Liver (tissue), 3 donors: ENCODE results near the gene MICU1.

Experiments
- FOXA1 ChIP-seq: IDR thresholded peaks from 2 replicates; pipeline ENCODE4 v1.6.1; 2016; ENCODE audit warnings: antibody characterized with exemption
- HNF4G ChIP-seq: IDR thresholded peaks from 2 replicates; pipeline ENCODE4 v1.6.1; 2016; ENCODE audit warnings: antibody characterized with exemption
- JUND ChIP-seq, 2 donors: IDR thresholded peaks; 2 replicates each; pipeline ENCODE4 v1.6.1; 2016; ENCODE audit warnings: antibody characterized with exemption in 2 of 2
- REST ChIP-seq: IDR thresholded peaks from 2 replicates; pipeline ENCODE4 v1.6.1; 2016; ENCODE audit warnings: antibody characterized with exemption, mild to moderate bottlenecking
- RXRA ChIP-seq, 2 donors: IDR thresholded peaks; 2 replicates each; pipeline ENCODE4 v1.6.1; 2017 to 2018; ENCODE audit warnings: antibody characterized with exemption in 2 of 2, mild to moderate bottlenecking in 1 of 2
- TAF1 ChIP-seq: conservative IDR thresholded peaks from 2 replicates; pipeline ENCODE4 v1.6.1; 2016; ENCODE audit warnings: antibody characterized with exemption, mild to moderate bottlenecking
- ZBTB33 ChIP-seq: IDR thresholded peaks from 2 replicates; pipeline ENCODE4 v1.6.1; 2016; ENCODE audit warnings: antibody characterized with exemption
- TF ChIP-seq, protein P1 (sequence below): fragments of 150-350 bp; IDR thresholded peaks from 2 replicates; pipeline ENCODE4 v1.5.1; 2017; ENCODE audit warnings: improper control_type of control experiment, low read depth, low read length; ENCODE audit not compliant: missing input control
- donor health status: healthy.
- donor health status: healthy.

DNA sequence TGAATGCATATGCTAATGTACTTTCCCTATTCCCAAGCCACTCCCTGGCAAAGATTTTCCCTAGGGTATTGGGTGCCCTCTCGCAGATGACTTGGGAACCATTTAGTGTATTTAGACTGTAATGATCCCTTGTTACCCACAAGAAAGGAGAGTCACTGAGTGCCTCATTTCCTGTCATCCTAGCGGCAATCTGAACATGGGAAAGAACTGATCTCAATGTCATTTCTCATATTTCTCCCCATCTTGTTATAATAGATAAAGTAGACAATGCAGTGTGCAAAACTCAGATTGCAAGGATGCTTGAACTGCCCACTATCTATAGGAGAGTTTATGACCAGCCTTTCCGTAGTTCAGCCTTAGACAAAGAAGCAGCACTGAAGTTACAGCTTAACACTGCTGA lies 123.3 kb downstream of the MICU1 start:
- TF ChIP-seq, protein P1, sequence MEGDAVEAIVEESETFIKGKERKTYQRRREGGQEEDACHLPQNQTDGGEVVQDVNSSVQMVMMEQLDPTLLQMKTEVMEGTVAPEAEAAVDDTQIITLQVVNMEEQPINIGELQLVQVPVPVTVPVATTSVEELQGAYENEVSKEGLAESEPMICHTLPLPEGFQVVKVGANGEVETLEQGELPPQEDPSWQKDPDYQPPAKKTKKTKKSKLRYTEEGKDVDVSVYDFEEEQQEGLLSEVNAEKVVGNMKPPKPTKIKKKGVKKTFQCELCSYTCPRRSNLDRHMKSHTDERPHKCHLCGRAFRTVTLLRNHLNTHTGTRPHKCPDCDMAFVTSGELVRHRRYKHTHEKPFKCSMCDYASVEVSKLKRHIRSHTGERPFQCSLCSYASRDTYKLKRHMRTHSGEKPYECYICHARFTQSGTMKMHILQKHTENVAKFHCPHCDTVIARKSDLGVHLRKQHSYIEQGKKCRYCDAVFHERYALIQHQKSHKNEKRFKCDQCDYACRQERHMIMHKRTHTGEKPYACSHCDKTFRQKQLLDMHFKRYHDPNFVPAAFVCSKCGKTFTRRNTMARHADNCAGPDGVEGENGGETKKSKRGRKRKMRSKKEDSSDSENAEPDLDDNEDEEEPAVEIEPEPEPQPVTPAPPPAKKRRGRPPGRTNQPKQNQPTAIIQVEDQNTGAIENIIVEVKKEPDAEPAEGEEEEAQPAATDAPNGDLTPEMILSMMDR = no peak
- TF ChIP-seq JUND (IDR thresholded peaks at IDR 0.05) = no peak
- TF ChIP-seq REST = no peak
- no peak for TF ChIP-seq RXRA (IDR thresholded peaks at IDR 0.05)
- TF ChIP-seq FOXA1 = no peak
- no peak for TF ChIP-seq ZBTB33
- TF ChIP-seq TAF1 = no peak
- TF ChIP-seq HNF4G = no peak
